ENCODE results near the gene ZBP1. TPM values are rescaled to one million over a fixed set of nuclear protein-coding genes. Genes with fewer than 3 reads are reported as not detected.

The ZBP1 gene
- total RNA-seq, 1 experiment from 2014 or later = not detected

- H3F3A ChIP-seq (ENCODE audit: insufficient read depth, low read depth) = no peaks in the 10 kb centered on the region; the same call in none of the 2 replicates
- intact Hi-C loops (cut with micrococcal nuclease; ENCODE audit: unreplicated experiment) = loop anchor here (10.0 kb wide), 1 partner anchor 186 kb away; no protein-coding TSS in a partner anchor
- no peak overlapping the region for H2AFZ ChIP-seq
- no peaks in the 10 kb centered on the region; the same call in 1 of the 2 replicates for H3K4me1 ChIP-seq (replicated peaks; ENCODE audit: insufficient read depth)
- peaks cover 5% of the 10 kb centered on the region for H3K9me3 ChIP-seq (ENCODE audit: insufficient read depth, low read depth)
- CTCF ChIA-PET = no interaction called here
- no peaks in the 10 kb centered on the region for H3K36me3 ChIP-seq (ENCODE audit: low read depth)
- H3K4me2 ChIP-seq = no peak overlapping the region
- H3K27me3 ChIP-seq (ENCODE audit: insufficient read depth, low read depth) = no peaks in the 10 kb centered on the region
- H3K79me2 ChIP-seq (ENCODE audit: low read depth) = no peaks in the 10 kb centered on the region
- no peak overlapping the region for H3K27ac ChIP-seq
- DNase-seq = peak in 1 of 2 experiments; percentile 13
- TF ChIP-seq CTCF (conservative IDR thresholded peaks at IDR 0.05) = no peak
- TF ChIP-seq EZH2 (IDR thresholded peaks at IDR 0.05; ENCODE audit: low read depth) = no peak
- no TSS peak for BruUV-seq (replicated peaks)
- H3K4me3 ChIP-seq = no peak overlapping the region
- POLR2A ChIA-PET (ENCODE audit: unreplicated experiment) = interaction anchor here (0.7 kb wide), 1 partner anchor 15 kb away, joined by 5 read pairs; no protein-coding TSS in a partner anchor
- no peaks in the 10 kb centered on the region for H3K9me2 ChIP-seq (ENCODE audit: insufficient read depth)
- H4K20me1 ChIP-seq (ENCODE audit: insufficient read depth) = no peaks in the 10 kb centered on the region
Measured at GRCh38 chr20:57628047-57628961, 8.1 kb upstream of the ZBP1 start.

- no TSS peak for BruUV-seq (replicated peaks)
- POLR2A ChIA-PET (ENCODE audit: unreplicated experiment) = no interaction called here
- Histone ChIP-seq H3K79me2 (ENCODE audit: low read depth) (no peaks in the 10 kb centered on the region), H3K36me3 (ENCODE audit: low read depth) (no peaks in the 10 kb centered on the region), H3K9me2 (ENCODE audit: insufficient read depth) (no peaks in the 10 kb centered on the region), H2AFZ (no peak overlapping the region), H3K27ac (no peak overlapping the region), H3F3A (ENCODE audit: insufficient read depth, low read depth) (peaks cover under 1% of the 10 kb centered on the region), H3K4me2 (no peak overlapping the region), H3K27me3 (ENCODE audit: insufficient read depth, low read depth) (no peaks in the 10 kb centered on the region), H3K9me3 (ENCODE audit: insufficient read depth, low read depth) (peaks cover 5% of the 10 kb centered on the region), H4K20me1 (ENCODE audit: insufficient read depth) (no peaks in the 10 kb centered on the region), H3K4me1 (replicated peaks; ENCODE audit: insufficient read depth) (peaks cover 5% of the 10 kb centered on the region), H3K4me3 (no peak overlapping the region)
- TF ChIP-seq EZH2 (IDR thresholded peaks at IDR 0.05; ENCODE audit: low read depth) = no peak
- TF ChIP-seq CTCF (conservative IDR thresholded peaks at IDR 0.05) = no peak
- DNase-seq = peak in 1 of 2 experiments; percentile 24
- intact Hi-C loops (cut with micrococcal nuclease; ENCODE audit: unreplicated experiment) = loop anchor here (10.0 kb wide), 1 partner anchor 187 kb away; no protein-coding TSS in a partner anchor
- CTCF ChIA-PET = no interaction called here
Measured at GRCh38 chr20:57627339-57627738, 7.1 kb upstream of the ZBP1 start.

- BruUV-seq (replicated peaks) = no TSS peak
- Histone ChIP-seq H3K79me2 (ENCODE audit: low read depth) (no peaks in the 10 kb centered on the region), H3K4me1 (replicated peaks; ENCODE audit: insufficient read depth) (peaks cover 14% of the 10 kb centered on the region), H3K9me2 (ENCODE audit: insufficient read depth) (no peaks in the 10 kb centered on the region), H2AFZ (no peak overlapping the region), H3F3A (ENCODE audit: insufficient read depth, low read depth) (peaks cover 3% of the 10 kb centered on the region), H3K27ac (no peak overlapping the region), H3K36me3 (ENCODE audit: low read depth) (no peaks in the 10 kb centered on the region), H3K4me2 (no peak overlapping the region), H3K9me3 (ENCODE audit: insufficient read depth, low read depth) (peaks cover 5% of the 10 kb centered on the region), H3K4me3 (no peak overlapping the region), H4K20me1 (ENCODE audit: insufficient read depth) (no peaks in the 10 kb centered on the region), H3K27me3 (ENCODE audit: insufficient read depth, low read depth) (no peaks in the 10 kb centered on the region)
- POLR2A ChIA-PET (ENCODE audit: unreplicated experiment) = no interaction called here
- no peak for TF ChIP-seq EZH2 (IDR thresholded peaks at IDR 0.05; ENCODE audit: low read depth)
- no peak for TF ChIP-seq CTCF (conservative IDR thresholded peaks at IDR 0.05)
- CTCF ChIA-PET = no interaction called here
- DNase-seq = no peak
- intact Hi-C loops (cut with micrococcal nuclease; ENCODE audit: unreplicated experiment) = loop anchor here (10.0 kb wide), 1 partner anchor 189 kb away; no protein-coding TSS in a partner anchor
Measured at GRCh38 chr20:57625978-57626377, 5.8 kb upstream of the ZBP1 start.

All from PC-9 (cell line).